Ascending aorta (tissue), 2 donors: ENCODE measurements around the gene CEMIP. TPM values are rescaled to one million over a fixed set of nuclear protein-coding genes. Genes with fewer than 3 reads are reported as not detected.

ENCODE experiments used
- DNase-seq, 2 donors: peaks; one replicate each; pipeline ENCODE4 v3.0.0-alpha.2; 2019; ENCODE audit warnings: low spot score in 2 of 2
- H3K27ac ChIP-seq, 2 donors: fragments of 200-600 bp; sonication (generic); one replicate each; pipeline ENCODE4 v1.5.1; 2016 to 2017; ENCODE audit warnings: mild to moderate bottlenecking in 1 of 2
- H3K27me3 ChIP-seq: fragments of 200-600 bp; sonication (generic); one replicate; pipeline ENCODE4 v1.5.1; 2017
- H3K36me3 ChIP-seq, 2 donors: fragments of 200-600 bp; sonication (generic); one replicate each; pipeline ENCODE4 v1.5.1; 2016
- H3K4me1 ChIP-seq, 2 donors: fragments of 200-600 bp; sonication (generic); one replicate each; pipeline ENCODE4 v1.5.1; 2016 to 2017; ENCODE audit warnings: mild to moderate bottlenecking in 1 of 2
- H3K4me3 ChIP-seq, 2 donors: fragments of 200-600 bp; sonication (generic); one replicate each; pipeline ENCODE4 v1.5.1; 2016 to 2017; ENCODE audit warnings: mild to moderate bottlenecking in 1 of 2
- H3K9me3 ChIP-seq, 2 donors: fragments of 200-600 bp; sonication (generic); one replicate each; pipeline ENCODE4 v1.5.1; 2016
- CTCF ChIP-seq, 3 experiments: fragments of 200-600 bp in 2 of 3; fragments of 450-650 bp in 1 of 3; sonication (generic) in 2 of 3; IDR thresholded peaks; one replicate each; pipeline ENCODE4 v1.5.1; 2016 to 2019; ENCODE audit warnings: antibody characterized with exemption in 3 of 3, mild to moderate bottlenecking in 1 of 3, moderate library complexity in 1 of 3
- intact Hi-C: fragments of 100-400 bp; cut with DNase I; formaldehyde crosslinking; loops from one replicate; pipeline ENCODE4 v1.15.1; 2023
- total RNA-seq: library from RNA; depleted of rRNA; stranded (reverse); fragments of >200 nt; gene quantifications from one replicate; pipeline ENCODE4 v1.1.0, GENCODE V29; 2016

The CEMIP gene
- total RNA-seq, 1 donor from 2014 or later = not detected

GRCh38 chr15:80750575-80750974 is 28.6 kb upstream of the CEMIP start:
- DNase-seq = no peak
- H3K4me1 ChIP-seq = no peaks in the 10 kb centered on the region
- no peak overlapping the region for H3K27ac ChIP-seq
- H3K36me3 ChIP-seq = peaks cover 6% of the 10 kb centered on the region in 2 donors
- no peaks in the 10 kb centered on the region for H3K27me3 ChIP-seq
- H3K9me3 ChIP-seq = no peaks in the 10 kb centered on the region
- H3K4me3 ChIP-seq = no peak overlapping the region
- no peak for TF ChIP-seq CTCF (IDR thresholded peaks at IDR 0.05)
- intact Hi-C loops = no loop called here

- Histone ChIP-seq H3K36me3 (peaks cover 6% of the 10 kb centered on the region in 2 donors), H3K4me3 (no peak overlapping the region), H3K4me1 (no peaks in the 10 kb centered on the region), H3K9me3 (no peaks in the 10 kb centered on the region), H3K27me3 (no peaks in the 10 kb centered on the region), H3K27ac (no peak overlapping the region)
- intact Hi-C loops = no loop called here
- DNase-seq = no peak
- no peak for TF ChIP-seq CTCF (IDR thresholded peaks at IDR 0.05)
Measured at GRCh38 chr15:80752204-80752603, 27.0 kb upstream of the CEMIP start.

- no peak overlapping the region for H3K27ac ChIP-seq
Measured at GRCh38 chr15:80753161-80753560, 26.0 kb upstream of the CEMIP start.

GRCh38 chr15:80754014-80754413 is 25.2 kb upstream of the CEMIP start:
- Histone ChIP-seq H3K4me3 (no peak overlapping the region), H3K27ac (no peak overlapping the region), H3K27me3 (no peaks in the 10 kb centered on the region), H3K36me3 (peaks cover 6% of the 10 kb centered on the region in 2 donors), H3K9me3 (no peaks in the 10 kb centered on the region), H3K4me1 (no peaks in the 10 kb centered on the region)
- intact Hi-C loops = no loop called here
- no peak for TF ChIP-seq CTCF (IDR thresholded peaks at IDR 0.05)
- DNase-seq = no peak

More at GRCh38 chr15:80753161-80753560, 26.0 kb upstream of the CEMIP start:
- Histone ChIP-seq H3K4me1 (no peaks in the 10 kb centered on the region), H3K27me3 (no peaks in the 10 kb centered on the region), H3K36me3 (peaks cover 6% of the 10 kb centered on the region in 2 donors), H3K4me3 (no peak overlapping the region), H3K9me3 (no peaks in the 10 kb centered on the region)
- intact Hi-C loops = no loop called here
- no peak for TF ChIP-seq CTCF (IDR thresholded peaks at IDR 0.05)
- no peak for DNase-seq

GRCh38 chr15:80755885-80756284 is 23.3 kb upstream of the CEMIP start:
- intact Hi-C loops = no loop called here

More at GRCh38 chr15:80755885-80756284, 23.3 kb upstream of the CEMIP start:
- DNase-seq = no peak
- H3K36me3 ChIP-seq = peaks cover 3 to 6% of the 10 kb centered on the region in 2 donors
- H3K27me3 ChIP-seq = no peaks in the 10 kb centered on the region
- H3K9me3 ChIP-seq = no peaks in the 10 kb centered on the region
- H3K4me3 ChIP-seq = no peak overlapping the region
- TF ChIP-seq CTCF (IDR thresholded peaks at IDR 0.05) = no peak
- H3K27ac ChIP-seq = no peak overlapping the region
- H3K4me1 ChIP-seq = no peaks in the 10 kb centered on the region
